ENCODE data around the gene MGRN1.

GRCh38 chr16:4646773-4647643, 22.4 kb downstream of the MGRN1 start:
- TF ChIP-seq CREB1 (IDR thresholded peaks at IDR 0.05; ENCODE audit: low read depth) (no peak), MAX (IDR thresholded peaks at IDR 0.05) (no peak), TAF1 (IDR thresholded peaks at IDR 0.05; ENCODE audit: low read depth) (no peak), RAD21 (IDR thresholded peaks at IDR 0.05; ENCODE audit: low read depth) (no peak), REST (IDR thresholded peaks at IDR 0.05; ENCODE audit: low read depth) (no peak), TCF12 (IDR thresholded peaks at IDR 0.05; ENCODE audit: low read depth) (no peak), NFIC (IDR thresholded peaks at IDR 0.05) (no peak), EP300 (IDR thresholded peaks at IDR 0.05; ENCODE audit: borderline replicate concordance) (no peak), YY1 (IDR thresholded peaks at IDR 0.05; ENCODE audit: low read depth) (no peak), EGR1 (IDR thresholded peaks at IDR 0.05) (no peak), CEBPB (IDR thresholded peaks at IDR 0.05) (no peak), ZBTB7A (IDR thresholded peaks at IDR 0.05; ENCODE audit: low read depth) (no peak), TEAD4 (IDR thresholded peaks at IDR 0.05) (no peak), FOXM1 (IDR thresholded peaks at IDR 0.05; ENCODE audit: borderline replicate concordance, low read depth) (no peak)

All from Ishikawa (cell line).